Brain pericyte (primary cell): ENCODE data around the gene GLI1.
A peak's percentile ranks its signal among the peaks of the same experiment; 100 is the strongest.

Source experiments
- DNase-seq: peaks from one replicate; pipeline ENCODE4 v3.0.0-alpha.2; 2012; ENCODE audit warnings: low read depth, low spot score

GLI1 gene

GRCh38 chr12:57461276-57461916, 1.8 kb downstream of the GLI1 start:
- DNase-seq, result no peak

- no peak for DNase-seq
Measured at GRCh38 chr12:57461917-57462250, 2.3 kb downstream of the GLI1 start.

- DNase-seq, result peak; percentile 71
Measured at GRCh38 chr12:57462251-57462911, 2.8 kb downstream of the GLI1 start.

- no peak for DNase-seq
Measured at GRCh38 chr12:57462912-57463253, 3.3 kb downstream of the GLI1 start.

- DNase-seq, result no peak
Measured at GRCh38 chr12:57464569-57464968, 5.0 kb downstream of the GLI1 start.

GRCh38 chr12:57465030-57465746, 5.6 kb downstream of the GLI1 start:
- DNase-seq, result no peak

GRCh38 chr12:57465747-57466505, 6.3 kb downstream of the GLI1 start:
- no peak for DNase-seq

GRCh38 chr12:57467212-57467874, 7.8 kb downstream of the GLI1 start:
- no peak for DNase-seq

- no peak for DNase-seq
Measured at GRCh38 chr12:57467915-57468314, 8.3 kb downstream of the GLI1 start.

GRCh38 chr12:57469296-57470164, 9.9 kb downstream of the GLI1 start:
- DNase-seq, result no peak

GRCh38 chr12:57470286-57470969, 10.8 kb downstream of the GLI1 start:
- DNase-seq, result no peak

- DNase-seq, result no peak
Measured at GRCh38 chr12:57470970-57471656, 11.5 kb downstream of the GLI1 start.

GRCh38 chr12:57471661-57472060, 12.1 kb downstream of the GLI1 start:
- DNase-seq, result no peak

- DNase-seq, result no peak
Measured at GRCh38 chr12:57472391-57472790, 12.8 kb downstream of the GLI1 start.

- DNase-seq, result no peak
Measured at GRCh38 chr12:57473392-57473791, 13.8 kb downstream of the GLI1 start.

- no peak for DNase-seq
Measured at GRCh38 chr12:57473886-57474285, 14.3 kb downstream of the GLI1 start.

- DNase-seq, result no peak
Measured at GRCh38 chr12:57474430-57474829, 14.8 kb downstream of the GLI1 start.

- no peak for DNase-seq
Measured at GRCh38 chr12:57474862-57475261, 15.3 kb downstream of the GLI1 start.

GRCh38 chr12:57475271-57476161, 15.9 kb downstream of the GLI1 start:
- no peak for DNase-seq
